DND-41 (cell line): ENCODE data around the gene NKTR.

Source experiments
- EZH2 ChIP-seq: IDR thresholded peaks from 3 replicates; pipeline ENCODE4 v1.6.1; 2012; ENCODE audit warnings: borderline replicate concordance, low read depth, mild to moderate bottlenecking, moderate library complexity, low read length, inconsistent platforms; ENCODE audit not compliant: severe bottlenecking
- TF ChIP-seq, protein P1 (sequence below): IDR thresholded peaks from 2 replicates; pipeline ENCODE4 v1.5.1; 2012; ENCODE audit warnings: borderline replicate concordance, low read length, moderate library complexity, mild to moderate bottlenecking; ENCODE audit not compliant: poor library complexity, severe bottlenecking; ENCODE audit errors: extremely low read depth

DNA sequence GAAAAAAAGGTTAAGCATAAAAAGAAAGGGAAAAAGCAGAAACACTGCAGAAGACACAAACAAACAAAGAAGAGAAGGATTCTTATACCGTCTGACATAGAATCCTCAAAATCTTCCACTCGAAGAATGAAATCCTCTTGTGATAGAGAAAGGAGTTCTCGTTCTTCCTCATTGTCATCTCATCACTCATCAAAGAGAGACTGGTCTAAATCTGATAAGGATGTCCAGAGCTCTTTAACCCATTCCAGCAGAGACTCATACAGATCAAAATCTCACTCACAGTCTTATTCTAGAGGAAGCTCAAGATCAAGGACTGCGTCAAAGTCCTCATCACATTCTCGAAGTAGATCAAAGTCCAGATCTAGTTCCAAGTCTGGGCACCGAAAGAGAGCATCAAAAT lies 36.5 kb downstream of the NKTR start:
- TF ChIP-seq, protein P1, sequence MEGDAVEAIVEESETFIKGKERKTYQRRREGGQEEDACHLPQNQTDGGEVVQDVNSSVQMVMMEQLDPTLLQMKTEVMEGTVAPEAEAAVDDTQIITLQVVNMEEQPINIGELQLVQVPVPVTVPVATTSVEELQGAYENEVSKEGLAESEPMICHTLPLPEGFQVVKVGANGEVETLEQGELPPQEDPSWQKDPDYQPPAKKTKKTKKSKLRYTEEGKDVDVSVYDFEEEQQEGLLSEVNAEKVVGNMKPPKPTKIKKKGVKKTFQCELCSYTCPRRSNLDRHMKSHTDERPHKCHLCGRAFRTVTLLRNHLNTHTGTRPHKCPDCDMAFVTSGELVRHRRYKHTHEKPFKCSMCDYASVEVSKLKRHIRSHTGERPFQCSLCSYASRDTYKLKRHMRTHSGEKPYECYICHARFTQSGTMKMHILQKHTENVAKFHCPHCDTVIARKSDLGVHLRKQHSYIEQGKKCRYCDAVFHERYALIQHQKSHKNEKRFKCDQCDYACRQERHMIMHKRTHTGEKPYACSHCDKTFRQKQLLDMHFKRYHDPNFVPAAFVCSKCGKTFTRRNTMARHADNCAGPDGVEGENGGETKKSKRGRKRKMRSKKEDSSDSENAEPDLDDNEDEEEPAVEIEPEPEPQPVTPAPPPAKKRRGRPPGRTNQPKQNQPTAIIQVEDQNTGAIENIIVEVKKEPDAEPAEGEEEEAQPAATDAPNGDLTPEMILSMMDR, result no peak
- no peak for TF ChIP-seq EZH2
